Cardiac septum (tissue), 1 donor: ENCODE measurements around the gene GYPB. TPM values are rescaled to one million over a fixed set of nuclear protein-coding genes. Genes with fewer than 3 reads are reported as not detected.
"Not testable (repeated sequence)": the region's sequence is repeated elsewhere in the genome, so short reads cannot be mapped to it uniquely, and the experiment has no call there.

ENCODE experiments used
- DNase-seq: peaks from one replicate; pipeline ENCODE4 v3.0.0-alpha.2; 2020; ENCODE audit warnings: low spot score
- intact Hi-C: fragments of 100-400 bp; cut with DNase I; formaldehyde crosslinking; loops from one replicate; pipeline ENCODE4 v1.14.0; 2022
- long read RNA-seq: library from polyadenylated mRNA; unstranded; transcript quantifications from one replicate; pipeline ENCODE4 v2.0.0, GENCODE V29; 2021
- total RNA-seq: library from RNA; stranded (reverse); fragmentation: NEBNext Ultra II Directional; extraction: Animal tissue kit (Norgen Biotek cat#: 25700); gene quantifications from one replicate; pipeline ENCODE4 v1.2.1, GENCODE V29; 2021
- donor health status: DM: no; HTN: no; CAD: no.

The GYPB gene
- 0.86 TPM for total RNA-seq
- long read RNA-seq, partial matches to known transcripts, result 0 of 1 reads
- long read RNA-seq, other reads (novel, unspliced or antisense), result 0 of 1 reads

GRCh38 chr4:144019277-144019676 is at the start of gene GYPB:
Gene GYPB (minus strand): TSS chr4:144019380. CDS start chr4:144019287, 93 bp downstream.
- intact Hi-C loops, DNase-seq: not testable (repeated sequence)

DNA sequence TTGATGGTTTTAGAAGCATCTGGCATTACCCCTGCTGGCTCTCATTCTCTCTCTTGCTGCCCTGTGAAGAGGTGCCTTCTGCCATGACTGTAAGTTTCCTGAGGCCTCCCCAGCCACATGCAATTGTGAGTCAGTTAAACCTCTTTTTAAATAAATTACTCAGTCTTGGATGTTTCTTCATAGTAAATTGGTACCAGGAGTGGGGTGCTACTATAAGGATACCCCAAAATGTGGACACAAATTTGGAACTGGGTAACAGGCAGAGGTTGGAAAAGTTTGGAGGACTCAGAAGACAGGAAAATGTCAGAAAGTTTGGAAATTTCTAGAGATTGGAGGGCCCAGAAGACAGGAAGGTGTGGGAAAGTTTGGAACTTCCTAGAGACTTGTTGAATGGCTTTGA is 42.4 kb upstream of the GYPB start:
- DNase-seq, intact Hi-C loops: not testable (repeated sequence)

- intact Hi-C loops, DNase-seq: not testable (repeated sequence)
Measured at GRCh38 chr4:144060234-144060859, 41.2 kb upstream of the GYPB start.

DNA sequence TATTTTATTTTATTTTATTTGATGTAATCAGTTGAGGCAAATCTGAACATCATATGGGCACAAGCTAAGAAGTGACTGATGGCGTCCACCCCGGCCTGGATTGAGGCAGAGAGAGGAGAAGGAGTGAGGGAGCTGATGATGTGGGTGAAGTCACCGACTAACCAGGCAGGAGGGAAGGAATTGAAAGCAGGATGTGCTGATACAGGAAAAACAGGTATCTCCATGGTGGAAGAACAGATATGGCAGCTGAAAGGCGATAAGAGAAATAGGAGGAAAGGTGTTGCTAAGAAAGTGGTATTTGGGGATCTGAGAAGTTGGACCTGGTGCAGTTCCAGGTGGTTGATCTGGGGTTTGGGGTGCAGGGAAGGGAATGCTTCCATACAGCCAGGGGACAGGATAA is 37.6 kb upstream of the GYPB start:
- intact Hi-C loops, result no loop called here
- DNase-seq, result no peak

GRCh38 chr4:144055336-144055735 is 36.2 kb upstream of the GYPB start:
- DNase-seq, intact Hi-C loops: not testable (repeated sequence)

DNA sequence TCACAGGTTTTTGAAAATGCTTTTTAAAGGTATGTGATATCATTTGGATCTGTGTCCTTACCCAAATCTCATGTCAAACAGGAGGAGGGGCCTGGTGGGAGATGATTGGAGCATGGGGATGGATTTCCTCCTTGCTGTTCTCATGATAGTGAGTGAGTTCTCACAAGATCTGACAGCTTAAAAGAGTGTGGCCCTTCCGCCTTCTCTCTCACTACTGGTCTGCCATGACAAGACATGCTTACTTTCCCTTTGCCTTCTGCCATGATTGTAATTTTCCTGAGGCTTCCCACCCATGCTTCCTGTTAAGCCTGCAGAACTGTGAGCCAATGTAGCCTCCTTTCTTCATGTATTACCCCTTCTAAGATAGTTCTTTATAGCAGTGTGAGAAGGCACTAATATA is 32.3 kb upstream of the GYPB start:
- DNase-seq, intact Hi-C loops: not testable (repeated sequence)

- DNase-seq, intact Hi-C loops: not testable (repeated sequence)
Measured at GRCh38 chr4:144050631-144051030, 31.5 kb upstream of the GYPB start.

- intact Hi-C loops, result not testable (repeated sequence)
Measured at GRCh38 chr4:144049495-144050424, 30.6 kb upstream of the GYPB start.

GRCh38 chr4:144044936-144045335 is 25.8 kb upstream of the GYPB start:
- intact Hi-C loops, DNase-seq: not testable (repeated sequence)

More at GRCh38 chr4:144049495-144050424, 30.6 kb upstream of the GYPB start:
- not testable (repeated sequence) for DNase-seq

DNA sequence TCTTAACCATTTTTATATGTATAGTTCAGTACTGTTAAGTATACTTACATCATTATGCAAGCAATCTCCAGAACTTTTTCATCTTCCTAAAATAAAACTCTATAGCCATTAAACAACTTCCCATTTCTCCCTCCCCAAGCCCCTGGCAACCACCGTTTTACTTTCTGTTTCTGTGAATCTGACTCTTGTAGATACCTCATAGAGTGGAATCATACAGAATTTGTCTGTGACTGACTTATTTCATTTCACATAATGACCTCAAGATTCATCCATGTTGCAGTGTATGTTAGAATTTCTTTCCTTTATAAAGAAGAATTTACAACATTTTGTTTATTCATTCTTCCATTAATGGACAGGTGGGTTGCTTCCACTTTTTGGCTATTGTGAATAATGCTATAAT is 13.4 kb upstream of the GYPB start:
- DNase-seq, intact Hi-C loops: not testable (repeated sequence)

- intact Hi-C loops, DNase-seq: not testable (repeated sequence)
Measured at GRCh38 chr4:144031875-144032274, 12.7 kb upstream of the GYPB start.

DNA sequence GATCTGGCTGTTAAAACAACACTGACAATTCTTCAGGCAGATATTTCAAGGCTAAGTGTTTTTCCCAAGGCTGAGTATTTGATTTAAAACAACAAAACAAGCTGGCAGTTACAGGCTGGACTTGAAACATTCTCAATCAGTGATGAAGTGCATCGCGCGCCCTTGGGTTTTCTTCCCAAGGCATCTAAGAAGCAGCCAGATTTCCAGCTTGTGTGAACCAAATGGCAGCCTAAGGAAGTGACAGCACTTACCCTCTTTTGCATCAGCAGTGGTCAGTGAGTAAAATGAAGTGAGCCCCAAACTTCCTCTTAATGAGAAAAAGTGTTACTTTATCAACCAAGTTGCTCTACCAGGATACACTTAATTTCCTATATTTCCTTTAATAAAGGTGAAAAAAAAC is 12.2 kb upstream of the GYPB start:
- intact Hi-C loops, DNase-seq: not testable (repeated sequence)

DNA sequence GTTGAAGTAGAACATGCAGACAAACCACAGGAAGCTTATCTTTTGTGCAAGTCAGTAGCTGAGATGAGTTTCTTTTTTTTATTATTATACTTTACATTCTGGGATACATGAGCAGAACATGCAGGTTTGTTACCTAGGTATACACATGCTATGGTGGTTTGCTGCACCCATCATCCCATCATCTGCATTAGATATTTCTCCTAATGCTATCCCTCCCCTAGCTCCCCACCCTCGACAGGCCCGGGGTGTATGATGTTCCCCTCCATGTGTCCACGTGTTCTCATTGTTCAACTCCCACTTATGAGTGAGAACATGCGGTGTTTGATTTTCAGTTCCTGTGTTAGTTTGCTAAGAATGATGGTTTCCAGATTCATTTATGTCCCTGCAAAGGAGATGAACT is 11.5 kb upstream of the GYPB start:
- intact Hi-C loops, DNase-seq: not testable (repeated sequence)

- intact Hi-C loops, DNase-seq: not testable (repeated sequence)
Measured at GRCh38 chr4:144026682-144027081, 7.5 kb upstream of the GYPB start.

DNA sequence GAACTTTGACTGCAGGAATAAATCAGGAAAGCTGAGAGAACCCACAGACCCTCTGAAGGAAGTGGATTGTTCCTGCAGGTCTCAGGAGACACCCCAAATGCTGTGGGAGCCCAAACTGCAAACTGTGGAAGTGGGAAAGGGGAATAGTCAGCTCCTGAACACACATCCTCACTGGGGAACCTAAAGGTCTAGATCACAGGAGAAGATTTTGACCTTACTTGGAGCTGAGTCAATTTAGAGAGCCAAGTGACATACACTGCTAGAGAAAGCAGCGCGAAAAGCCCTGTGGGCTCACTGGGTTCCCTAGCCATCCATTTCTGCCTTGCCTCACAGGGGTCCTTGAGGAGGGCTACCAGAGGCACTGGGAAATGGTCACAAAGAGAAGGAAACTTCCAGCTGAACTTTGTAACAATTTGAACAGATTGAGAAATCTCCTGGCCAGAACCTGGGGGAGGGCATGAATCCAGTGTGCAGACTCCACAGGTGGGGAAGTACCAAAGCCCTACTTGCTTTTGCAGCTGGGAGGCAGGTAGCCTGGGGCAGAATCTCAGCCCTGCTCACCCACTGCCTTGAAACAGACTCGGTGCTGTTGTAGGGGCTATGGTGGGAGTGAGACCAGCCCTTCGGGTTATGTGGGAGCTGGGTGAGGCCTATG is 5.3 kb upstream of the GYPB start:
- intact Hi-C loops, DNase-seq: not testable (repeated sequence)

GRCh38 chr4:144022772-144023400 is 3.7 kb upstream of the GYPB start:
- intact Hi-C loops, DNase-seq: not testable (repeated sequence)

DNA sequence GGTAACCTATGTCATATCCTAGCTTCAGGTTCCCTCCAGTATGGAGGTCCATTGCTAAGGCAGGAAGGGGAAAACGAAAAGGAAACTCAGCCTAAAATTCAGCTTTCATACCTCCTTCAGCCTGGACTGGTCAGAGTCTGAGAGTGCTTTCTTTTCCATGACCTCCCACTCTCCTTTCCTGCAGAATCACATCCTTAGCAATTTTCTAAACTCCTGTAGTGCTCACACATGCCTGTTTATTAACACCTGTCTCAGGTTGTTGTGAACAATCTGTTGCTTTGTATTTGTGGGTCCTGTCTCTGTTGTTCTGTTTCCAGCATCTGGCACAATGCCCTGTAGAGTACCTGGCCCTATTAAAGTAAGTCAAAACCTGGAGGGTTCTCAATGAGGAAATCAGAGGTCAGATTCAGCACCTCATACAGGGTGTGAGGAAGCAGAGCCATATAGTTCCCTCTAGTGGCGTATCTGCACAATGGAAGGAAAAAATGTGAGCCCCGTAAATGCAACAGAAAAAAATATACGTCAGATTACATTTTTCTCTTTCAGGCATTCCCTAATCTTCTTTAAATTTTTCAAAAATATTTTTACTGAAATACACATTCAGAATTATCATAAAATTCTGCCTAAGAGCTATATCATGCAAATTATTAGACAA is 2.3 kb upstream of the GYPB start:
- DNase-seq, result not testable (repeated sequence)
- intact Hi-C loops, result loop anchor here (2.0 kb wide), 1 partner anchor 463 kb away; no protein-coding TSS in a partner anchor

- intact Hi-C loops, DNase-seq: not testable (repeated sequence)
Measured at GRCh38 chr4:144018223-144019000, 768 bp downstream of the GYPB start.
